ENCODE data around the gene TEK.
"Not testable (repeated sequence)": the region's sequence is repeated elsewhere in the genome, so short reads cannot be mapped to it uniquely, and the experiment has no call there.

The TEK gene

GRCh38 chr9:27090711-27091110 is 18.3 kb upstream of the TEK start:
- no peak overlapping the region for H3K27ac ChIP-seq
- no peak for TF ChIP-seq CTCF (IDR thresholded peaks at IDR 0.05; ENCODE audit: low read depth, low read length, missing control alignments)

GRCh38 chr9:27092496-27092895 is 16.5 kb upstream of the TEK start:
- in situ Hi-C loops (cut with HindIII; ENCODE audit: low pct_ligation_motif_present, low sequenced_read_pairs); H3K36me3 ChIP-seq (replicated peaks): not testable (repeated sequence)

More at GRCh38 chr9:27090711-27091110, 18.3 kb upstream of the TEK start:
- in situ Hi-C loops (cut with HindIII; ENCODE audit: low pct_ligation_motif_present, low sequenced_read_pairs), result no loop called here
- Histone ChIP-seq H3K27me3 (replicated peaks) (no peaks in the 10 kb centered on the region), H3K4me3 (ENCODE audit: low read depth, low read length) (no peak overlapping the region), H3K36me3 (replicated peaks) (no peaks in the 10 kb centered on the region)
- DNase-seq, result no peak

GRCh38 chr9:27093384-27094067 is 15.5 kb upstream of the TEK start:
- DNase-seq; H3K36me3 ChIP-seq (replicated peaks); in situ Hi-C loops (cut with HindIII; ENCODE audit: low pct_ligation_motif_present, low sequenced_read_pairs): not testable (repeated sequence)

More at GRCh38 chr9:27092496-27092895, 16.5 kb upstream of the TEK start:
- not testable (repeated sequence) for H3K27me3 ChIP-seq (replicated peaks); DNase-seq; H3K4me3 ChIP-seq (ENCODE audit: low read depth, low read length); H3K27ac ChIP-seq

GRCh38 chr9:27094640-27095298 is 14.3 kb upstream of the TEK start:
- H3K4me3 ChIP-seq (ENCODE audit: low read depth, low read length), result no peak overlapping the region
- H3K36me3 ChIP-seq (replicated peaks), result no peaks in the 10 kb centered on the region
- in situ Hi-C loops (cut with HindIII; ENCODE audit: low pct_ligation_motif_present, low sequenced_read_pairs), result no loop called here
- TF ChIP-seq CTCF (IDR thresholded peaks at IDR 0.05; ENCODE audit: low read depth, low read length, missing control alignments), result no peak
- H3K27me3 ChIP-seq (replicated peaks), result no peaks in the 10 kb centered on the region
- H3K27ac ChIP-seq, result peak overlapping the region; percentile 84
- peak; percentile 93 for DNase-seq

More at GRCh38 chr9:27093384-27094067, 15.5 kb upstream of the TEK start:
- H3K27ac ChIP-seq, result peak overlapping the region; percentile 84
- not testable (repeated sequence) for H3K27me3 ChIP-seq (replicated peaks); H3K4me3 ChIP-seq (ENCODE audit: low read depth, low read length)

GRCh38 chr9:27107241-27107640 is 1.8 kb upstream of the TEK start:
- Histone ChIP-seq H3K4me3 (ENCODE audit: low read depth, low read length) (no peak overlapping the region), H3K36me3 (replicated peaks) (no peaks in the 10 kb centered on the region), H3K27ac (no peak overlapping the region), H3K27me3 (replicated peaks) (no peaks in the 10 kb centered on the region)
- no peak for TF ChIP-seq CTCF (IDR thresholded peaks at IDR 0.05; ENCODE audit: low read depth, low read length, missing control alignments)
- in situ Hi-C loops (cut with HindIII; ENCODE audit: low pct_ligation_motif_present, low sequenced_read_pairs), result no loop called here
- no peak for DNase-seq

GRCh38 chr9:27109621-27110020 is 596 bp downstream of the TEK start:
- no peak for TF ChIP-seq CTCF (IDR thresholded peaks at IDR 0.05; ENCODE audit: low read depth, low read length, missing control alignments)
- peak overlapping the region; percentile 59 for H3K27ac ChIP-seq
- no peaks in the 10 kb centered on the region for H3K36me3 ChIP-seq (replicated peaks)
- peak overlapping the region; percentile 48 for H3K4me3 ChIP-seq (ENCODE audit: low read depth, low read length)
- no peaks in the 10 kb centered on the region for H3K27me3 ChIP-seq (replicated peaks)
- no peak for DNase-seq
- in situ Hi-C loops (cut with HindIII; ENCODE audit: low pct_ligation_motif_present, low sequenced_read_pairs), result no loop called here

Data from brain microvascular endothelial cell (primary cell).